ENCODE measurements around the gene SPATA31A5. TPM values are rescaled to one million over a fixed set of nuclear protein-coding genes. Genes with fewer than 3 reads are reported as not detected.
"Not testable (repeated sequence)": the region's sequence is repeated elsewhere in the genome, so short reads cannot be mapped to it uniquely, and the experiment has no call there.

SPATA31A5 gene
- total RNA-seq (not detected), polyA plus RNA-seq (not detected)

GRCh38 chr9:60914107-60914506 is at the start of gene SPATA31A5:
Gene SPATA31A5 (plus strand): TSS chr9:60914407. CDS start chr9:60914436, 29 bp downstream.
- H3K27ac ChIP-seq (ENCODE audit: low read depth, low read length); H3K9me3 Mint-ChIP-seq; H3K27me3 Mint-ChIP-seq; H3K4me3 ChIP-seq (ENCODE audit: low read length); DNase-seq; H3K27ac Mint-ChIP-seq; POLR2A ChIA-PET; H3K4me1 Mint-ChIP-seq; CTCF ChIA-PET; H3K27me3 ChIP-seq (ENCODE audit: insufficient read depth, low read length, poor library complexity, severe bottlenecking); H3K4me1 ChIP-seq (ENCODE audit: insufficient read depth, low read length); H3K36me3 ChIP-seq (ENCODE audit: insufficient read depth, low read length); H3K4me3 Mint-ChIP-seq; H3K9me3 ChIP-seq (ENCODE audit: low read length); H3K36me3 Mint-ChIP-seq: not testable (repeated sequence)

DNA sequence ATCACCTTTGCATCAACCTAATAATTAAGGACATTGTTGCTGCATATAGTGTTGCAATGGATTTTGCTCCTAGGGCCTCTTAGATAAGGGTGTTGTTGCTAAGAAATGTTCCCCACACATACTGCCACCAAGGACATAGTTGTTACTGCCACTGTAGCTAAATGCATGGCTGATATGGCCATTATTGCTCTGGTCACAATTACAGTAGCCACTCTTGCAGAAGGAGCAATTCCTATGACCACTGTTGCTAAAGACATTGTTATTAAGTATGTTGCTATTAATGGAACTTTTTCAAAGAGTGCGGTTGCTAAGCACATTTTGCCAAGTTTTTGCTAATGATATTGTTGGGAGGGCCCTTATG is 48.8 kb downstream of the SPATA31A5 start:
- H3K36me3 ChIP-seq (ENCODE audit: insufficient read depth, low read length); H3K9me3 ChIP-seq (ENCODE audit: low read length); CTCF ChIA-PET; H3K27me3 ChIP-seq (ENCODE audit: insufficient read depth, low read length, poor library complexity, severe bottlenecking); H3K4me1 Mint-ChIP-seq; DNase-seq; H3K4me3 Mint-ChIP-seq; H3K36me3 Mint-ChIP-seq; POLR2A ChIA-PET; H3K27ac ChIP-seq (ENCODE audit: low read depth, low read length); H3K27me3 Mint-ChIP-seq; H3K27ac Mint-ChIP-seq; H3K4me3 ChIP-seq (ENCODE audit: low read length); H3K4me1 ChIP-seq (ENCODE audit: insufficient read depth, low read length); H3K9me3 Mint-ChIP-seq: not testable (repeated sequence)

DNA sequence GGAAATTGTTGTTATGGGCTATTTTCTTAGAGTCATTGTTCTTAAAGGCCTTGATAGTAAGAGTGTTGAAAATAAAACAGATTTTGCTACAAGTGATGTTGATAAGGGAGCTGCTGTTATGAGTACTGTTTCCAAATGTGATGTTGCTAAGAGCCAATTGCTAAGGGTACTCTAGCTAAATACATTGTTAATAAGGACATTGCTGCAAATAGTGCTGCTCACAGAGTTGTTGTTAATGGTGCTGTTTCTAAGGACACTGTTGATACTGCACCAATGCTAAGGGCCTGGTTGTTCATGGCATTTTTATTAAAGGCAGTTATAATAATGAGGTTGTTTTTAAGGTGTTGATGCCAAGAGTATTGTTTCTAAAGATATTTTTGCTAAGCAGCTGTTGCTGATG is 52.2 kb downstream of the SPATA31A5 start:
- H3K9me3 Mint-ChIP-seq, H3K36me3 Mint-ChIP-seq: not testable (repeated sequence)

More for the DNA sequence above, 52.2 kb downstream of the SPATA31A5 start:
- H3K27me3 Mint-ChIP-seq; DNase-seq; H3K27ac Mint-ChIP-seq; H3K9me3 ChIP-seq (ENCODE audit: low read length); H3K4me1 Mint-ChIP-seq; H3K4me1 ChIP-seq (ENCODE audit: insufficient read depth, low read length); H3K4me3 ChIP-seq (ENCODE audit: low read length); H3K36me3 ChIP-seq (ENCODE audit: insufficient read depth, low read length); H3K27ac ChIP-seq (ENCODE audit: low read depth, low read length); CTCF ChIA-PET; H3K27me3 ChIP-seq (ENCODE audit: insufficient read depth, low read length, poor library complexity, severe bottlenecking); POLR2A ChIA-PET; H3K4me3 Mint-ChIP-seq: not testable (repeated sequence)
